ENCODE measurements around the gene RUSF1. TPM values are rescaled to one million over a fixed set of nuclear protein-coding genes. Genes with fewer than 3 reads are reported as not detected.
"Not testable (repeated sequence)": the region's sequence is repeated elsewhere in the genome, so short reads cannot be mapped to it uniquely, and the experiment has no call there.

RUSF1 gene
- polyA plus RNA-seq, 3 donors: 69.2 to 72.4 (median 71.8) TPM

GRCh38 chr16:31519759-31520431 lies 11.7 kb upstream of the RUSF1 start:
- no peak for DNase-seq (ENCODE audit: low read depth in 3 of 3, low spot score in 2 of 3)

GRCh38 chr16:31517800-31518402 lies 9.7 kb upstream of the RUSF1 start:
- no peak for DNase-seq (ENCODE audit: low read depth in 3 of 3, low spot score in 2 of 3)

- DNase-seq (ENCODE audit: low read depth in 3 of 3, low spot score in 2 of 3): no peak
These were observed 5.7 kb upstream of the RUSF1 start for GRCh38 chr16:31513884-31514283.

- no peak for DNase-seq (ENCODE audit: low read depth in 3 of 3, low spot score in 2 of 3)
These were observed 4.9 kb upstream of the RUSF1 start for GRCh38 chr16:31513126-31513525.

GRCh38 chr16:31508706-31509195 lies 560 bp upstream of the RUSF1 start:
- no peak for DNase-seq (ENCODE audit: low read depth in 3 of 3, low spot score in 2 of 3)

- no peak for DNase-seq (ENCODE audit: low read depth in 3 of 3, low spot score in 2 of 3)
These were observed 618 bp downstream of the RUSF1 start for GRCh38 chr16:31507617-31507928.

GRCh38 chr16:31505483-31505882 lies 2.7 kb downstream of the RUSF1 start:
- DNase-seq (ENCODE audit: low read depth in 3 of 3, low spot score in 2 of 3): no peak

GRCh38 chr16:31504159-31504558 lies 4.0 kb downstream of the RUSF1 start:
- no peak for DNase-seq (ENCODE audit: low read depth in 3 of 3, low spot score in 2 of 3)

- DNase-seq (ENCODE audit: low read depth in 3 of 3, low spot score in 2 of 3): not testable (repeated sequence)
These were observed 4.6 kb downstream of the RUSF1 start for GRCh38 chr16:31503555-31503954.

- no peak for DNase-seq (ENCODE audit: low read depth in 3 of 3, low spot score in 2 of 3)
These were observed 5.2 kb downstream of the RUSF1 start for GRCh38 chr16:31502981-31503380.

- no peak for DNase-seq (ENCODE audit: low read depth in 3 of 3, low spot score in 2 of 3)
These were observed 6.2 kb downstream of the RUSF1 start for GRCh38 chr16:31501966-31502348.

- DNase-seq (ENCODE audit: low read depth in 3 of 3, low spot score in 2 of 3): no peak
These were observed 6.8 kb downstream of the RUSF1 start for GRCh38 chr16:31501226-31501965.

- DNase-seq (ENCODE audit: low read depth in 3 of 3, low spot score in 2 of 3): no peak
These were observed 8.3 kb downstream of the RUSF1 start for GRCh38 chr16:31499928-31500327.

- DNase-seq (ENCODE audit: low read depth in 3 of 3, low spot score in 2 of 3): no peak
These were observed 9.7 kb downstream of the RUSF1 start for GRCh38 chr16:31498493-31498892.

GRCh38 chr16:31496670-31497069 lies 11.5 kb downstream of the RUSF1 start:
- no peak for DNase-seq (ENCODE audit: low read depth in 3 of 3, low spot score in 2 of 3)

- no peak for DNase-seq (ENCODE audit: low read depth in 3 of 3, low spot score in 2 of 3)
These were observed 14.6 kb downstream of the RUSF1 start for GRCh38 chr16:31493506-31494125.

GRCh38 chr16:31491778-31492418 lies 16.3 kb downstream of the RUSF1 start:
- no peak for DNase-seq (ENCODE audit: low read depth in 3 of 3, low spot score in 2 of 3)

- DNase-seq (ENCODE audit: low read depth in 3 of 3, low spot score in 2 of 3): no peak
These were observed 18.3 kb downstream of the RUSF1 start for GRCh38 chr16:31489616-31490584.

- no peak for DNase-seq (ENCODE audit: low read depth in 3 of 3, low spot score in 2 of 3)
These were observed 19.0 kb downstream of the RUSF1 start for GRCh38 chr16:31489298-31489564.

Data from right renal cortex interstitium (tissue), 3 donors.